HepG2 (cell line): Measurements from ENCODE around the gene TRIM2.

Source experiments
- BHLHE40 ChIP-seq: IDR thresholded peaks from 2 replicates; pipeline ENCODE4 v1.6.1; 2011; ENCODE audit warnings: low read length, improper control_type of control experiment
- CENPBD1 ChIP-seq: sonication (generic); formaldehyde crosslinking; IDR thresholded peaks from 2 replicates; pipeline ENCODE4 v1.8.0; 2022; ENCODE audit warnings: missing genetic modification reagents, low read depth, mild to moderate bottlenecking, borderline replicate concordance
- FOXP4 ChIP-seq: sonication (generic); formaldehyde crosslinking; IDR thresholded peaks from 2 replicates; pipeline ENCODE4 v1.4.0; 2020; ENCODE audit warnings: missing genetic modification reagents
- GTF2F1 ChIP-seq: fragments of 150-350 bp; IDR thresholded peaks from 2 replicates; pipeline ENCODE4 v1.6.1; 2014; ENCODE audit warnings: low read length
- PREB ChIP-seq: sonication (generic); formaldehyde crosslinking; IDR thresholded peaks from 2 replicates; pipeline ENCODE4 v1.4.0; 2020; ENCODE audit warnings: missing genetic modification reagents
- SETDB1 ChIP-seq: sonication (generic); formaldehyde crosslinking; IDR thresholded peaks from 2 replicates; pipeline ENCODE4 v1.5.1; 2020; ENCODE audit warnings: missing genetic modification reagents, mild to moderate bottlenecking, borderline replicate concordance
- SIN3A ChIP-seq: IDR thresholded peaks from 2 replicates; pipeline ENCODE4 v1.6.1; 2011; ENCODE audit warnings: low read depth, mild to moderate bottlenecking, control low read depth, low read length, borderline replicate concordance
- SMARCC2 ChIP-seq: fragments of 450-650 bp; IDR thresholded peaks from 2 replicates; pipeline ENCODE4 v1.6.1; 2017; ENCODE audit warnings: antibody characterized with exemption, mild to moderate bottlenecking
- TAF1 ChIP-seq: sonication (generic); formaldehyde crosslinking; IDR thresholded peaks from 2 replicates; pipeline ENCODE4 v1.4.0; 2020; ENCODE audit warnings: missing genetic modification reagents
- ZBTB21 ChIP-seq: sonication (generic); formaldehyde crosslinking; IDR thresholded peaks from 2 replicates; pipeline ENCODE4 v1.4.0; 2020; ENCODE audit warnings: missing genetic modification reagents
- ZNF24 ChIP-seq: fragments of 450-650 bp; IDR thresholded peaks from 2 replicates; pipeline ENCODE4 v1.6.1; 2017; ENCODE audit warnings: antibody characterized with exemption, mild to moderate bottlenecking
- ZSCAN21 ChIP-seq: sonication (generic); formaldehyde crosslinking; IDR thresholded peaks from 2 replicates; pipeline ENCODE4 v1.8.0; 2022; ENCODE audit warnings: mild to moderate bottlenecking, missing genetic modification reagents, moderate library complexity, borderline replicate concordance
- ZSCAN29 ChIP-seq: sonication (generic); formaldehyde crosslinking; conservative IDR thresholded peaks from 2 replicates; pipeline ENCODE4 v1.4.0; 2020; ENCODE audit warnings: mild to moderate bottlenecking, missing genetic modification reagents
- ZSCAN9 ChIP-seq: IDR thresholded peaks from 2 replicates; pipeline ENCODE4 v1.6.1; 2016; ENCODE audit warnings: borderline replicate concordance

- TF ChIP-seq ZBTB21 (CRISPR knock-in tag) (no peak), SMARCC2 (no peak), ZSCAN21 (no peak), FOXP4 (CRISPR knock-in tag) (no peak), SIN3A (no peak), TAF1 (CRISPR knock-in tag) (no peak), ZSCAN29 (CRISPR knock-in tag) (no peak), BHLHE40 (no peak), SETDB1 (CRISPR knock-in tag) (no peak), CENPBD1 (CRISPR knock-in tag) (no peak), ZNF24 (no peak), GTF2F1 (no peak), PREB (CRISPR knock-in tag) (no peak), ZSCAN9 (no peak)
These were observed 26.4 kb upstream of the TRIM2 start for GRCh38 chr4:153177841-153178240.
